Colonic mucosa (tissue), 4 donors: ENCODE measurements around the gene CREB3L1. TPM values are rescaled to one million over a fixed set of nuclear protein-coding genes. Genes with fewer than 3 reads are reported as not detected.
A peak's percentile ranks its signal among the peaks of the same experiment; 100 is the strongest.

Experiments
- DNase-seq: peaks from one replicate; pipeline ENCODE4 v3.0.0-alpha.2; 2020
- H3K27ac ChIP-seq: fragments of 200-600 bp; one replicate; pipeline ENCODE4 v1.8.0; 2021
- H3K27me3 ChIP-seq: fragments of 200-600 bp; one replicate; pipeline ENCODE4 v1.8.0; 2021
- H3K36me3 ChIP-seq: fragments of 200-600 bp; one replicate; pipeline ENCODE4 v1.8.0; 2021
- H3K4me1 ChIP-seq: fragments of 200-600 bp; one replicate; pipeline ENCODE4 v1.8.0; 2021; ENCODE audit warnings: mild to moderate bottlenecking
- H3K4me3 ChIP-seq: fragments of 200-600 bp; one replicate; pipeline ENCODE4 v1.8.0; 2021
- H3K9ac ChIP-seq, 2 donors: one replicate each; pipeline ENCODE4 v1.7.0; 2013; ENCODE audit warnings: control low read depth in 2 of 2, low read depth in 2 of 2, low read length in 2 of 2
- H3K9me3 ChIP-seq: fragments of 200-600 bp; one replicate; pipeline ENCODE4 v1.8.0; 2021
- intact Hi-C: fragments of 100-400 bp; cut with DNase I; formaldehyde crosslinking; loops from one replicate; pipeline ENCODE4 v1.14.1; 2022
- total RNA-seq, 2 donors: library from RNA; stranded (reverse); fragmentation: NEBNext Ultra II Directional in 1 of 2; extraction: Animal tissue kit (Norgen Biotek cat#: 25700) in 1 of 2; gene quantifications; one replicate each; pipeline ENCODE4 v1.2.1, GENCODE V29; 2021
- TF ChIP-seq, protein P1 (sequence below): fragments of 200-600 bp; IDR thresholded peaks from one replicate; pipeline ENCODE4 v1.8.0; 2022; ENCODE audit warnings: antibody characterized with exemption, mild to moderate bottlenecking
- donor health status: healthy.
- donor health status: DM: no; HTN: no; CAD: no.
- donor health status: DM: no; HTN: no; CAD: no.

Gene CREB3L1
- total RNA-seq, 2 donors from 2014 or later, result 143 to 150 TPM

DNA sequence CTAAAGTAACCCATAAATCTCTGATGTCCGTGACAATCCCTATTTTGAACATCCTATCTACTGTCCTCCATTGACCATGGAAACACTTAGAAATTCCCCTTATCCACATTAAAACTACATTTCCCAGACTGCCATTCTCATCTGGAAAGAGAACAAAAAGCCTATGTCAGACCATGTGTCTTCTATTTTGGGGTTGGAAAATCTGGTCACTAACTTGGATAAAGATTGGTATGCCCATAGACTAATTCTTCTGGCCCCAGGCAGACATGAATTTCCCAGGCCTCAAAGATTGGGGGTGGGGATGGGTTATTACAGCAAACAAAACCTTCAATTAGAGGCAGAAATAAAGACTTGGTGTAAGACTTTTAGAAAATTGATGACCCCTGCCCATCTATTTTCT lies 30.9 kb upstream of the CREB3L1 start:
- TF ChIP-seq, protein P1, sequence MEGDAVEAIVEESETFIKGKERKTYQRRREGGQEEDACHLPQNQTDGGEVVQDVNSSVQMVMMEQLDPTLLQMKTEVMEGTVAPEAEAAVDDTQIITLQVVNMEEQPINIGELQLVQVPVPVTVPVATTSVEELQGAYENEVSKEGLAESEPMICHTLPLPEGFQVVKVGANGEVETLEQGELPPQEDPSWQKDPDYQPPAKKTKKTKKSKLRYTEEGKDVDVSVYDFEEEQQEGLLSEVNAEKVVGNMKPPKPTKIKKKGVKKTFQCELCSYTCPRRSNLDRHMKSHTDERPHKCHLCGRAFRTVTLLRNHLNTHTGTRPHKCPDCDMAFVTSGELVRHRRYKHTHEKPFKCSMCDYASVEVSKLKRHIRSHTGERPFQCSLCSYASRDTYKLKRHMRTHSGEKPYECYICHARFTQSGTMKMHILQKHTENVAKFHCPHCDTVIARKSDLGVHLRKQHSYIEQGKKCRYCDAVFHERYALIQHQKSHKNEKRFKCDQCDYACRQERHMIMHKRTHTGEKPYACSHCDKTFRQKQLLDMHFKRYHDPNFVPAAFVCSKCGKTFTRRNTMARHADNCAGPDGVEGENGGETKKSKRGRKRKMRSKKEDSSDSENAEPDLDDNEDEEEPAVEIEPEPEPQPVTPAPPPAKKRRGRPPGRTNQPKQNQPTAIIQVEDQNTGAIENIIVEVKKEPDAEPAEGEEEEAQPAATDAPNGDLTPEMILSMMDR, result no peak
- no peaks in the 10 kb centered on the region for H3K9me3 ChIP-seq
- H3K36me3 ChIP-seq, result no peaks in the 10 kb centered on the region
- no peaks in the 10 kb centered on the region for H3K27me3 ChIP-seq
- peaks cover 8% of the 10 kb centered on the region for H3K4me1 ChIP-seq
- H3K27ac ChIP-seq, result no peak overlapping the region
- no peak overlapping the region for H3K9ac ChIP-seq
- intact Hi-C loops, result loop anchor here (2.0 to 10.0 kb wide), 2 partner anchors 68 to 288 kb away; no protein-coding TSS in a partner anchor
- H3K4me3 ChIP-seq, result no peak overlapping the region
- DNase-seq, result no peak

DNA sequence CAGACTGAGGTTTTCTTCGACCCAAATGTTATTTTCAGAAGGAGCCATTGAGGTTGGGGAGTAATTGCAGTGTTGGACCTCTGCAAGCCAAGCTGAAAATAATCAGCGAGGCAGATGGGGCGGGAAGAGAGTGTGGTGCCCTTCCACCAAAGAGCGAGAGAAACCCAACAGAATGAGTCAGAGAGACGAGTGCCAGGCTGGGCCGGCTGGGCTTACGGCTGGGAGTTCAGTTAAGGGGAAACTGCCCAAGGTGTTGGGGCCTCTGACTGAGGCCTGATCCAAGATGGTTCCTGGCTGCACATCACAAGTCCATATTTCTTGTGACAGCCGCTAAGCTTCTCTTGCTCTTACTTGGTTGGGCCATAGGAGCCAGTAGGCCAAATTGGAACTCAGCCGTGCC lies 30.4 kb upstream of the CREB3L1 start:
- Histone ChIP-seq H3K9ac (no peak overlapping the region), H3K4me3 (no peak overlapping the region), H3K27me3 (no peaks in the 10 kb centered on the region), H3K27ac (no peak overlapping the region), H3K9me3 (no peaks in the 10 kb centered on the region), H3K4me1 (peaks cover 13% of the 10 kb centered on the region), H3K36me3 (no peaks in the 10 kb centered on the region)
- TF ChIP-seq, protein P1, result no peak
- intact Hi-C loops, result loop anchor here (2.0 to 10.0 kb wide), 2 partner anchors 68 to 288 kb away; no protein-coding TSS in a partner anchor
- no peak for DNase-seq

DNA sequence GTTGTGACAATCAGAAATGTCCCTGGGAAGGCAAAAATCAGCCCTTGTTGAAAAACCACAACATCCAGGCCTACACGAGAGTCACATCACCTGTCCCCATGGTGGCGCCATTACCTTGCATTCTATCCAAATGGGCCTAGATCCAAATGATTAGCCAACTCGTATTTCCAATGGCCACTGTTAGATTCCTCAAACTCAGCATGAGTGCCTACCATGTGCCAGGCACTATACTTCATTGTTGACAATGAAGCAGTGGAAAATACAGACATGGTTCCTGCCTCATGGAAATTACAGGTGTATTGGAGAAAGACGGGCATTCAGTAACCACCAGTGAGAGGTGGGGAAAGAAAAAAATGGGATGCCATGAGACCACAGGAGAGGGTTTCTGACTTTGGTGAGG lies 29.8 kb upstream of the CREB3L1 start:
- intact Hi-C loops, result loop anchor here (2.0 to 10.0 kb wide), 2 partner anchors 67 to 287 kb away; no protein-coding TSS in a partner anchor
- H3K9ac ChIP-seq, result no peak overlapping the region

DNA sequence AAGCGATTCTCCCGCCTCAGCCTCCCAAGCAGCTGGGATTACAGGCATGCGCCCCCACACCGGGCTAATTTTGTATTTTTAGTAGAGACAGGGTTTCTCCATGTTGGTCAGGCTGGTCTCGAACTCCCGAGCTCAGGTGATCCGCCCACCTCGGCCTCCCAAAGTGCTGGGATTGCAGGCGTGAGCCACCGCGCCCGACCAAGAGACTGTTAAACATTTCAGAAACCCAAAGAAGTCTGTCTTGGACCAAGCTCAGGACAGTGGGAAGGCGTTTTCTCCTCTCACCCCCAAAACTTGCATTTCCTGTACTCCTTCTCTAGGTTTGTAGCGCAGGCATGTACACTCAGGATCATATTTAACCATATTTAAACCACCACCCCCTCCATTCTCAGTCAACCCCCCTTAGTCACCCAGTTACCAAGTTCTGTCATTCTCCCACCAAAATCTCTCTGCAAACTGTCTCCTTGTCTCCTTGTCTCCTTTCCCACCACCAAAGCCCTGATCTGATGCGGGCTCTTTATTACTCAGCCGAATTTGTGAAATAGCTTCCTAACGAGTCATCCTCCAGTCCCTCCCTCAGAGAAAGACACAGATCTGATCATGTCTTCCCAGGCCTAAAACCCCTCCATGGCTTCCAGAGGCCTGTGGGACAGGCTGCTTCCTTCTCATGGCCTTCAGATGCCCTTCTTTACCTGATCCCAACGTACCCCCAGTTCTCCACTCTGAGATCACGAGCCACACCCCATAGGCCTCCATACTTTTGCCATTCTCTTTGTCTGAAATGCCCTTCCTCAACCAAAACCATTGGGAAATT lies 29.0 kb upstream of the CREB3L1 start:
- H3K36me3 ChIP-seq, result no peaks in the 10 kb centered on the region
- H3K27me3 ChIP-seq, result no peaks in the 10 kb centered on the region
- intact Hi-C loops, result loop anchor here (10.0 kb wide), 1 partner anchor 286 kb away; no protein-coding TSS in a partner anchor
- H3K9me3 ChIP-seq, result no peaks in the 10 kb centered on the region
- TF ChIP-seq, protein P1, result no peak
- peaks cover 12% of the 10 kb centered on the region for H3K4me1 ChIP-seq
- H3K4me3 ChIP-seq, result no peak overlapping the region
- no peak overlapping the region for H3K9ac ChIP-seq
- no peak overlapping the region for H3K27ac ChIP-seq
- DNase-seq, result no peak

More for the DNA sequence above, 29.8 kb upstream of the CREB3L1 start:
- DNase-seq, result peak; percentile 78
- TF ChIP-seq, protein P1, result no peak
- peaks cover 15% of the 10 kb centered on the region for H3K4me1 ChIP-seq
- H3K27ac ChIP-seq, result no peak overlapping the region
- no peaks in the 10 kb centered on the region for H3K36me3 ChIP-seq
- no peak overlapping the region for H3K4me3 ChIP-seq
- no peaks in the 10 kb centered on the region for H3K27me3 ChIP-seq
- H3K9me3 ChIP-seq, result no peaks in the 10 kb centered on the region

DNA sequence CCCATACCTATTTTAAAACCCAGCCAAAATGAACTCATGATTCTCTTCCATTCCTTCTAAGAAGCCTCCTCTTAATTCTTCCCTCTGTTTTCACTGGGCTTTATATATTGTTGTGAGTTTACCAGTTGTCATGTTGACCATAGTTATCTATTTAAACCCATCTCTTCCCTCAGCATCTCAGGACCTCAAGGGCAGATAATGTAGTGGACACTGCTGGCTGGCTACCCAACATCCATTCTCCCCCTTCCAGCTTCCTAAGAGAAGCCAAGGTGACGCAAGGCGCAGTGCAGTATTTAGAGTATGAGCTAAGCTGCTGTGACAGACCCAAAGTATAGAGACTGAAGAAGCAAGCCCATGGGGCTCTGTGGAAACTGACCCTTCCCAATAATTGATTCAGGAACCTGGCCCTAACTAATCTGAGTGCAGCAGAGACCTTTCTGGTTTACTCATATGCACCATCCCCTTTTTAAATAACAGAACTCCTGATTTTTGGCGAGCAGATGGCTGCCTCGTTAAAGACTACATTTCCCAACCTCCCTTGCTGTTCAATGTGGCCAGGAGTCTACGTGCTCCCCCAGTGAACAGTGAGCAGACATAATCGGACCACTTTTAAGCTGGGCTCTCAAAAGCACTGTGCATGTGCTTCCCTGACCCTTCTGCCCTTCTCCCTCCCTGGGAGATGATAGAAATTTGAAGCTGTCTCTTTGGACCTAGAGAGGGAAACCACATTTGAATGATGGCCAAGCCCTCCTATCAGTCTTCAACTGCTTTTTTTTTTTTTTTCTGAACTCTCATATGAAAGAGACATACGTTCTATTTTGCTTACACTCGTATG lies 28.1 kb upstream of the CREB3L1 start:
- peak overlapping the region; percentile 39 for H3K27ac ChIP-seq
- TF ChIP-seq, protein P1, result no peak

More for the DNA sequence above, 28.1 kb upstream of the CREB3L1 start:
- Histone ChIP-seq H3K36me3 (no peaks in the 10 kb centered on the region), H3K4me1 (peaks cover 12% of the 10 kb centered on the region), H3K4me3 (no peak overlapping the region), H3K9me3 (no peaks in the 10 kb centered on the region), H3K27me3 (no peaks in the 10 kb centered on the region), H3K9ac (no peak overlapping the region)
- no peak for DNase-seq
- intact Hi-C loops, result loop anchor here (10.0 kb wide), 1 partner anchor 285 kb away; no protein-coding TSS in a partner anchor
